ENCODE measurements around the gene GNAI2.

DNA sequence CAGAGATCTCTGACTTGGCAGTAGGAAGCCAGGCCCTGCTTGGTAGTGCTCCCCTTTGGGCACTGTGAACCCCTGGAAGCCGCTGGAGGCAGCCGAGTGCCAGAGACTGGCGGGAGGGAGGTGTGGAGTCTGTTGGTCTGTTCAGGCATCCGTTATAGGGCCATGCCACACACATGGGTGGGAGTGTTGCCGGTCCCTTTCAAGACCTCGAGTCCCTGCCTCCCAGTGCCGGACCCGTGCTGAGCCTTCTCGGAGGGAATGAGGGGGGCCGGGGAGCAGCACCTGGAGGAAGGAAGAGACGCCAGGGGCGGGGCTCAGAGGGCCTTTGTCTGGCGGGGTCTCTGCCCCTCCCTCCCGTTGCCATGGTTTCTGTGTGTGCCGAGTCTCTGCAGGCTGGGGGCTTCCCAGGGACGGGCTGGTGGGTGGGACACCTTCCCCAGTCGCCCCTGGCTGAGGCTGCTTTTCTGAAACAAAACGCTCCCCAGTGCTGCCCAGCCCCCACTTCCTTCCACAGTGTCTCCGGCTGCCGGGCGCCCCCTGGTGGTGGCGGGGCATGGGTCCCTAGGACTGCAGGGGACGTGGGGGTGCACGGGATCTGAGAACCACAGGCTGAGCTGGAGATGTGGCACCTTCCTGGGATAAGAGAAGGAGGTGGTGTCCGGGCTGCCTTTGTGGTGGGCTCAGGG is 10.0 kb downstream of the GNAI2 start:
- TF ChIP-seq, protein P1, sequence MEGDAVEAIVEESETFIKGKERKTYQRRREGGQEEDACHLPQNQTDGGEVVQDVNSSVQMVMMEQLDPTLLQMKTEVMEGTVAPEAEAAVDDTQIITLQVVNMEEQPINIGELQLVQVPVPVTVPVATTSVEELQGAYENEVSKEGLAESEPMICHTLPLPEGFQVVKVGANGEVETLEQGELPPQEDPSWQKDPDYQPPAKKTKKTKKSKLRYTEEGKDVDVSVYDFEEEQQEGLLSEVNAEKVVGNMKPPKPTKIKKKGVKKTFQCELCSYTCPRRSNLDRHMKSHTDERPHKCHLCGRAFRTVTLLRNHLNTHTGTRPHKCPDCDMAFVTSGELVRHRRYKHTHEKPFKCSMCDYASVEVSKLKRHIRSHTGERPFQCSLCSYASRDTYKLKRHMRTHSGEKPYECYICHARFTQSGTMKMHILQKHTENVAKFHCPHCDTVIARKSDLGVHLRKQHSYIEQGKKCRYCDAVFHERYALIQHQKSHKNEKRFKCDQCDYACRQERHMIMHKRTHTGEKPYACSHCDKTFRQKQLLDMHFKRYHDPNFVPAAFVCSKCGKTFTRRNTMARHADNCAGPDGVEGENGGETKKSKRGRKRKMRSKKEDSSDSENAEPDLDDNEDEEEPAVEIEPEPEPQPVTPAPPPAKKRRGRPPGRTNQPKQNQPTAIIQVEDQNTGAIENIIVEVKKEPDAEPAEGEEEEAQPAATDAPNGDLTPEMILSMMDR (conservative IDR thresholded peaks at IDR 0.05; ENCODE audit: low read length) = peak; percentile 93
- no peak for TF ChIP-seq EZH2phosphoT487 (IDR thresholded peaks at IDR 0.05; ENCODE audit: borderline replicate concordance)
